GM19023 (cell line): Measurements from ENCODE around the gene SCARB1.

Source experiments
- ATAC-seq: cut with Tn5 transposase; IDR thresholded peaks from one replicate; pipeline ENCODE4 v1.9.1; 2021; ENCODE audit warnings: mild to moderate bottlenecking, moderate library complexity; ENCODE audit not compliant: unreplicated experiment

Gene SCARB1

GRCh38 chr12:124777399-124778372, 86.0 kb downstream of the SCARB1 start:
- no peak for ATAC-seq

GRCh38 chr12:124776125-124776513, 87.5 kb downstream of the SCARB1 start:
- ATAC-seq: no peak

- peak; percentile 77 for ATAC-seq
These were observed 89.0 kb downstream of the SCARB1 start for GRCh38 chr12:124774462-124775167.

DNA sequence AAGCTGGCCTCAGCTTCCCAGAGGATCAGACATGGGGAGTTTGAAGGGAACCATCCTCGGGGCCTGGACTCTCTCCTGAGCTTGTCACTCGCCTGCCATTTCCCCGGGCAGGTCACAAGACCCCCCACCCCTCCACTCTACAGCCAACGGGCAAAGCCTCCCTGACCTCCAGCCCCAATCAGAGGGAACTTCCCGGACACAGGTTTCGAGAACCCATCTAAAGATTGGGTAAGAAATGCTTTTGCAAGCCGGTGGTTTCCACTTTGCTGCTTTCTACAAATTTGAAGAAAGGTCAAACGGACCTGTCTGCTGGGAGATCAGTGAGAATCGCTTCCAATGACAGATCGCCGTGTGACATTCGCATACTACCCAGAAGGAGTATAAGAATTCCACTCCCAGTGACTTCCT, 89.6 kb downstream of the SCARB1 start:
- peak; percentile 37 for ATAC-seq

DNA sequence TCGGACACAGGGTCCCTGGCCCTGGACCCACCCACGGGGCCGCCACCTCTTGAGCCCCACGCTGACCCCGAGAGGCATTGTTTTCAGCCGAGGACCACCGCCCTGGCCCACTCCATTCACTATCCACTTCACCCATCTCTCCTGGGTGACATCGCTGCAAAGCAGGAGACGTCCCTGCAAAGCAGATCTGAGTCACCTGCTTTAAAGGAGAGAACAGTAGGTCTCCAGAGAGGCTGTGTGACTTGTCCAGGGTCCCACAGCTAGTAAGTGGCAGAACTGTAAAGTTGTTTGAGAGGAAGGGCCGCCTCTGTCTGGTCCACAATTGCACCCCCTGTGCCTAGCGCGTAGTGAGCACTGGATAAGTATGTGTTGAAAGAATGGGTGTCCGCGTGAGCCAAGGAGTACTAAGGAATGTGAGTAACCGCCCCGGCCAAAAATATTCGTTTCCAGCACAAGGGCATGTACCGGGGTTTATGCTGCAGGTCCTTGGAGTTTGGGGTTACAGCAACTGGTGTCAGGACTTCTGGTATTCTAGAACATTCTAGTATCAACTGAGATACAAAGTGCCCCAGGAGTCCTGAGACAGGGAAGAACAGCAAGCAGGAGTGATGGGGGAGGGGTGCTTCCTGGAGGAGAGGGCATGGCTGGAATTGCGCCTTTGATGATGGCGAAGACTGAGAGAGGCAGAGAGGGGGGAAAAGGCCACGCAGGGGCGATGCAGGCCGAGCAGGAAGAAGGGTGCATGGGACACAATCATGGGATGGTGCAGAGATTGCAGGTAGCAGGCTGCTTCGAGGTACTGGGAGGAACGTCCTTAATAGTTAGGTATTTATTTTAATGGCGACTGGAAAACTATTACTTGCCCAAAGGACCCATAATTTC, 91.1 kb downstream of the SCARB1 start:
- no peak for ATAC-seq

- ATAC-seq: no peak
These were observed 92.0 kb downstream of the SCARB1 start for GRCh38 chr12:124771462-124772288.

DNA sequence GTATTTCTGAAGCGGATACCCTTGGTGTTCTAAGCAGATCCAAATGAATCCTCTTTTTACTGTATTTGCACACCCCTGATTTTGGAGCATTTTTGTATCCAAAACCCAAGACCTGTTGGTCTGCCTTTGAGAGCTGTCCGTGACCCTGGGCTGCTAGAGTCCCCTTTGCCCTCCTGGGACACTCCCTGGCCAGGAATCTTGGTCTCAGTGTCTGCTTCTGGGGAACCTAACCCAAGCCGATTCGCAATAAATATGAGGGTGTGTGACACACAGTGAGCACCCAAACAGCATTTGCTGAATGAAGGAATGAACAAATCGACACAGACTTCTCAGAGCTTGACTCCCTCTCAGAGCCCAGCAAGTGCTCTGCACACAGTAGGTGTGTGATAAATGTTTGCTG, 92.9 kb downstream of the SCARB1 start:
- ATAC-seq: no peak

- ATAC-seq: no peak
These were observed 93.7 kb downstream of the SCARB1 start for GRCh38 chr12:124769881-124770512.

DNA sequence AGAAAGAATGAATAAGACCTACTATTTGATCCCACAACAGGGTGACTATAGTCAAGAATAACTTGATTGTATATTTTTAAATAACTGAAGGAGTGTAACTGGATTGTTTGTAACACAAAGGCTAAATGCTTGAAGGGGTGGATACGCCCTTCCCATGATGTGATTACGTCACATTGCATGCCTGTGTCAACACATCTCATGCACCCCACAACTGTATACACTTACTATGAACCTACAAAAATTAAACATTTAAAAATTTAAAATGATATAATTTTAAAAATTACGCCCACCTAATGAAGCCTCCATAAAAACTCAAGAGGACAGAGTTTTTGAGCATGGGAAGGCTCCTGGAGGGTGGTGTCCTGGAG, 94.5 kb downstream of the SCARB1 start:
- no peak for ATAC-seq

GRCh38 chr12:124768452-124769162, 95.1 kb downstream of the SCARB1 start:
- ATAC-seq: no peak

DNA sequence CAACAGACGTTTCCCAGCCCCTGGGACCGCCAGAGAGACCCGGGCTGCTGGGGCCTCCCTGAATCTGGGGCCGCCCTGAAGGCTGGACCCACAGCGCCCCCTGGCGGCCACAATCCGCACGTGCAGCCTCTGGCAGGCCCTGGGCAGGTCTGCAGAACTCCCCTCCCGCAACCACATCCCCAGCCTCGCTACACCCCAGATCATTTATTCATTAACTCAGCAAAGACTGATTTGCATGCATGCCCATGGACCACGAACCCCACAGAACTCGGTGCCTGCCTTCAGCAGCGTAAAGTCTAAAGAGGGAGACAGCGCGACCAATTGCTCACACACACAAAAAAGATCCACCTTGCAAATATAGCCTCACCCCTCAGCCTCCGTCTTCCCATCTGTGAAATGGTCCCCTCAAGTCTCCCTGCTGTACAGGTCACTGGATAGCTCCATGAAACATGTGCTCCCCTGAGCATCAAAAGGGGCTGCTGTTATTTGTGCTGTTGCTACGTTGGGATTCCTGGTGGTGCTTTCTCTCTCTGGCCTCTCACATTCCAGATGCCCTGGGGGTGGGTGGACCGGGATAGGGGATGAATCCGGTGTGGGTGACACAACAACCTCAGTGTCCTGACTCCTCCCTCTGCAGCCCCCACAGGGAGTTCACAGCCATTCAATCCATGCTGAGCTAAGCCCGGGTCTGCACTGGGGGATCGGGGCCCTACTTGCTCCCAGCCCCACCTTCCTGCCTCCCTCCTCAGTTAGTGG, 96.4 kb downstream of the SCARB1 start:
- peak; percentile 54 for ATAC-seq

DNA sequence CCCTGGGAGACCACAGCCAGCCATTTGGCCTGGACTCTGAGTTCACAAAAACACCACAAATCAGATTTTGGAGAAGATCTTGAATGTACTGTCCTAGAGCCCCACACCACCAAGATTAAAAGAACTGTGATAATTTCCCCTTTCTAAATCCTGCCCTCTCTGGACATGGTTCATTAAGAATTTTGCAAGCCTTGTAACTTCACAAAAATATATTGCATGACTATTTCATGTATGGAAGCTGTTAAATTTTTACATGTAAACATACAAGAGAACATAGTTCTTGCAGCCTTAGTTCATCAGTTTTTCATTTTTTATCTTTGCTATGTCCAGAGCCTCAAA, 97.0 kb downstream of the SCARB1 start:
- ATAC-seq: no peak

- no peak for ATAC-seq
These were observed 97.8 kb downstream of the SCARB1 start for GRCh38 chr12:124765581-124766489.

DNA sequence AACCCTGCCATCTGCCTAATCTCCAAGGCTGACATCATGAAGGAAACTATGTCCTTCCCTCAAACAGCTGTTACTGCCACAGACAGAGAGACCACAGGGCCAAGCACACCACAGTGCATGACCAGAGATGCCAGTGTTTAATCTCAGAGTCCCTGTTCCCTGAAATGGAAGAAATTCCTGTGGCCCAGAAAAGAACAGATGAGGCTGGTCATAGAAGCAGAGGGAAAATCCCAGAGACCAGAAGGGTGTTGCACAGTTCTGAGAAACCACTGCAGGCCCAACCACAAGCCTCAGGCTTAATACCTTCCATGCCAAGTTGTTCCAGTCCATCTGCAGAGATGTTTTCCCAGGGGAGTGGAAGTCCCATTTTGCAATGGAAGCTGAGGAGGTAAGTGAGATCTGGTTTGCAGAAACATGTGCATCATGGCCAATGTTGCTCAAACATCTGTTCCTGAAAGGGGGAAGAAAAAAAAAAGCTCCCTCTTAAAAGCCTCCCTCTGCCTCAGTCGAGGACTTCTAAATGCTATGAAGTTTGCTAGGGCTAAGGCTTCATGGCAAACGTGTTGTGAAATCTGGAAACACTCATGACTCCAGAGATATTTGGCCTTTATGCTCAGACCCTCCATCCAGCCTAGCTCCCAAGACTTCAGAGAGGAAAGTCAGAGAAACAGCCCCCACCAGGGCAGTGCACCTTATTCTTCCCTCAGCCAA, 98.6 kb downstream of the SCARB1 start:
- ATAC-seq: no peak

- ATAC-seq: no peak
These were observed 99.2 kb downstream of the SCARB1 start for GRCh38 chr12:124764451-124764850.

DNA sequence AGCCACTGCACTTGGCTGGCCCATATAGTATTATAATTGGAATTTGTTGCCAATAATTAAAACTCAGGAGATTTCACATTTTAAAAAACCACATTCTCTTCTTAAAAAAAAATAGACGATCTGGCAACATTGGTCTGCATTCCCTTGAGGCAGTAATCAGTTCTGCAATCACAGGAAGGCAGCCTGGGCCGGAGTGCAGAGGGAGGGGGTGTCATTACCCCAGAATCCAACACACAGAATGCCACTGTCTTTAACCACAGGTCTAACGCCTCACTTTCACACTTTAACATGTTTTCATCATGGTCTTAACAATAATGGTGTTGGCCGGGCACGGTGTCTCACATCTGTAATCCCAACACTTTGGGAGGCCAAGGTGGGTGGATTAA, 100.1 kb downstream of the SCARB1 start:
- ATAC-seq: no peak
